Spinal cord (tissue), 10 donors: ENCODE measurements around the gene ATAD2B. TPM values are rescaled to one million over a fixed set of nuclear protein-coding genes. Genes with fewer than 3 reads are reported as not detected.

ENCODE experiments used
- DNase-seq, 6 donors: peaks; one replicate each; pipeline versions ENCODE4 v3.0.0 to v3.0.0-alpha.2; 2013 to 2015; ENCODE audit warnings: low spot score in 6 of 6, low read depth in 4 of 6
- H3K27ac ChIP-seq: one replicate; pipeline ENCODE4 v1.5.1; 2013; ENCODE audit warnings: low read depth, low read length, control low read depth
- H3K27me3 ChIP-seq: one replicate; pipeline ENCODE4 v1.6.1; 2013; ENCODE audit warnings: low read length; ENCODE audit not compliant: control insufficient read depth, insufficient read depth
- H3K36me3 ChIP-seq: one replicate; pipeline ENCODE4 v1.6.1; 2013; ENCODE audit warnings: low read length; ENCODE audit not compliant: control insufficient read depth, insufficient read depth
- H3K4me1 ChIP-seq: one replicate; pipeline ENCODE4 v1.6.1; 2013; ENCODE audit warnings: low read length; ENCODE audit not compliant: control insufficient read depth, insufficient read depth
- H3K4me3 ChIP-seq: one replicate; pipeline ENCODE4 v1.5.1; 2013; ENCODE audit warnings: low read depth, low read length, control low read depth
- H3K9me3 ChIP-seq: one replicate; pipeline ENCODE4 v1.6.1; 2013; ENCODE audit warnings: low read length; ENCODE audit not compliant: control insufficient read depth, insufficient read depth
- WGBS: methylation state at CpG from one replicate; pipeline ENCODE4 v1.1.5; 2013; ENCODE audit warnings: missing lambda C conversion rate; ENCODE audit not compliant: insufficient coverage; 5-methylcytosine and 5-hydroxymethylcytosine counted together
- polyA plus RNA-seq, 2 donors: library from polyadenylated mRNA; unstranded; fragments of 120-200 nt; gene quantifications; one replicate each; pipeline ENCODE4 v1.2.1, GENCODE V29; 2013; ENCODE audit not compliant: insufficient read length in 2 of 2
- total RNA-seq, 2 donors: library from RNA; depleted of rRNA in 1 of 2; stranded (reverse); fragments of 120-200 nt in 1 of 2; fragments of >200 nt in 1 of 2; gene quantifications; one replicate each; pipeline versions ENCODE4 v1.2.3 to v1.2.4, GENCODE V29; 2013 to 2014
- donor health status: healthy.

Gene ATAD2B
- total and polyA plus RNA-seq, 4 donors, result 14.5 to 42.4 (median 22.6) TPM

GRCh38 chr2:23762141-23762540 lies 164.8 kb downstream of the ATAD2B start:
- H3K4me3 ChIP-seq, result no peak overlapping the region
- WGBS, result no CpG with 5 or more reads among the region's 3 CpGs
- DNase-seq, result no peak
- no peaks in the 10 kb centered on the region for H3K27me3 ChIP-seq
- no peaks in the 10 kb centered on the region for H3K9me3 ChIP-seq
- H3K27ac ChIP-seq, result no peak overlapping the region
- H3K36me3 ChIP-seq, result peaks cover 3% of the 10 kb centered on the region
- no peaks in the 10 kb centered on the region for H3K4me1 ChIP-seq

DNA sequence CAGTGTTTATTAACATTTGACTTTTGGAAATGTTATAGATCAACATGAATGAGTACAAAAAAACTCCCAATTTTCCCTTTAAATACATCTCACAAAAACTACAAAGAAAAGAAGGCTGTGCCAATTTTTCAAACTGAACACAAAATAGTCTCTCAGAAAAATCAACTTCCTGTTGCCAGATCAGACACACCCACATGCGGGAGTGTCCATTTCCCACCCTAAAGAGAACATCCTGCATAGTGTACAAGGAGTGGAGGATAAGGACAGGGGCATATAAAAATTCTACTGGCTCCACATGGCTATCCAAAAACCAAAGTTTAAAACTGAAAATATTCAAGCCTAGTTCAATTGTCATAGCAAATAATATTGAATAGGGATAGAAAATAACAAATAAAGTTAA lies 165.3 kb downstream of the ATAD2B start:
- no peak for DNase-seq
- Histone ChIP-seq H3K27me3 (no peaks in the 10 kb centered on the region), H3K4me1 (no peaks in the 10 kb centered on the region), H3K36me3 (peaks cover 3% of the 10 kb centered on the region), H3K4me3 (no peak overlapping the region), H3K9me3 (no peaks in the 10 kb centered on the region), H3K27ac (no peak overlapping the region)
- WGBS, result no CpG with 5 or more reads among the region's 1 CpG

DNA sequence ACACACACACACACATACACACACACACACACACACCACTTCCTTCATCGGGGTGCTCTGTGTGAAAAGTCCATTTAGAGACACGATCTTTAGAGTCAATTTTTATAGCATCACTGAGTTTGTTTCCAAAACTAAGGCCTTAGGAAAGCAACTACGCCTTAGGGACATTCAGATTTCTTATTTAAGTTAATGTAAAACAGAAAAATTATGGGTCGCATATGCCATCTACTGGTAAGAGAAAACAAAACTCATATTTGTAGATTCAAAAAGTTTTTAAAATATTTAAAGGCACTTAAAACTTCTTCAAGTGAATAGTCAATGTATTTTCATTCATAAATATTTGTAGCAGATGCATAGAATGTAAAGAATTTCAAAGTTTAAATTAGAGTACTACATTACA lies 166.2 kb downstream of the ATAD2B start:
- peak in 5 of 6 donors; percentile 7 to 87 (median 26) for DNase-seq
- Histone ChIP-seq H3K36me3 (peaks cover 3% of the 10 kb centered on the region), H3K27me3 (no peaks in the 10 kb centered on the region), H3K4me3 (no peak overlapping the region), H3K4me1 (no peaks in the 10 kb centered on the region), H3K27ac (no peak overlapping the region), H3K9me3 (no peaks in the 10 kb centered on the region)
- no CpG with 5 or more reads among the region's 4 CpGs for WGBS

- no peaks in the 10 kb centered on the region for H3K36me3 ChIP-seq
- no peak overlapping the region for H3K4me3 ChIP-seq
- no peaks in the 10 kb centered on the region for H3K27me3 ChIP-seq
- no peaks in the 10 kb centered on the region for H3K9me3 ChIP-seq
- no peaks in the 10 kb centered on the region for H3K4me1 ChIP-seq
- H3K27ac ChIP-seq, result no peak overlapping the region
- WGBS, result 82% methylated on average over 1 of the region's 6 CpGs
- no peak for DNase-seq
These were observed 169.1 kb downstream of the ATAD2B start for GRCh38 chr2:23757686-23758433.

DNA sequence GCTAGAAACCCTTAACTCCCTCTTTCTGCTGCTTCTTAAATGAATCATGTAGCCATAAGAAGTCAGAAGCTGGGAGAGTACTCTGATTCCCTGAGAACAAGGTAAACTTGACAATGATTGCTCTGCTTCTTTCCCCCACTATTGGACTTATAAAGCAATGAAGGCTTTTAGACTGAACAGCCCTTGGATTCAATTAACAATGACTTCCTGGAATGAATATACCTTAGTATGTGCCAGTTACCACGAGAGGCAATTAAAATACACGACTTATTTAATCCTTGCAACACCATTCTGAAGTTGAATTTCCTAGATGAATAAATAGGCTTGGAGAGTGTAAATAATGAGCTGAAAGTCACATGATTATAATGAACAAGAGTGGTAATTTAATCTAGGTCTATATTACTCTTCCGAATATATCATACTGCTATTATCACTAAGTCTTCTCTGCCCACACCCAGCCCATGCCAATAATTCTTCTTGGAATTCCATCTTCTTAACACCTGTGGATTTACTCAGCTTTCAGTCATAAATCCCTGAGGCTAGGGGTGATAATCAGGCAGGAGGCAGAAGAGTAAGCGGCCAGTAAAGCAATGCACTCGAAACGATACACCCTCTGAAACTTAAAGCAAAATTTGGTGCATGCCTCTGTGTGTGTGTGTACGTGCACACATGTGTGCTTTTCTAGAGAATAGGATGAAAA lies 170.2 kb downstream of the ATAD2B start:
- Histone ChIP-seq H3K4me1 (no peaks in the 10 kb centered on the region), H3K27me3 (no peaks in the 10 kb centered on the region), H3K4me3 (no peak overlapping the region), H3K36me3 (no peaks in the 10 kb centered on the region), H3K9me3 (no peaks in the 10 kb centered on the region), H3K27ac (no peak overlapping the region)
- no peak for DNase-seq
- no CpG with 5 or more reads among the region's 7 CpGs for WGBS

DNA sequence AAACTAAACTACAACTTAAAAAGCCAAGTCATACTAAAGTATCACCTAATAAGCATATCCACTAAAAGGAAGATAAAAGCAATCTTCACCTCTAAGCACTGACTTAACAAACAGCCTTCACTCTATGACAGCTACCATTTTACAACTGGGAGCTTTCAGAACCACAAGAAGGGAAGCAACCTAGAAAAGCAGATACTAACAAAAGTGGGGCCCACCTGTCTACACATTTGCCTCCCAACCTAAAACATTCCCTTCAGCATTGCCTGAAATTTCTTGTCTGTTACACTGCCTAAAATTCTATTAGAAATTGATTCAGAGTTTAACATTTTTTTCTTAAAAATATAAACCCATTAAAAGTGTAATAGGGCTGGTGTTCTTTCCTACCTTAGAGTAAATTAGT lies 172.0 kb downstream of the ATAD2B start:
- no peak overlapping the region for H3K4me3 ChIP-seq
- H3K9me3 ChIP-seq, result no peaks in the 10 kb centered on the region
- no peak overlapping the region for H3K27ac ChIP-seq
- H3K36me3 ChIP-seq, result no peaks in the 10 kb centered on the region
- H3K4me1 ChIP-seq, result no peaks in the 10 kb centered on the region
- DNase-seq, result no peak
- no peaks in the 10 kb centered on the region for H3K27me3 ChIP-seq

DNA sequence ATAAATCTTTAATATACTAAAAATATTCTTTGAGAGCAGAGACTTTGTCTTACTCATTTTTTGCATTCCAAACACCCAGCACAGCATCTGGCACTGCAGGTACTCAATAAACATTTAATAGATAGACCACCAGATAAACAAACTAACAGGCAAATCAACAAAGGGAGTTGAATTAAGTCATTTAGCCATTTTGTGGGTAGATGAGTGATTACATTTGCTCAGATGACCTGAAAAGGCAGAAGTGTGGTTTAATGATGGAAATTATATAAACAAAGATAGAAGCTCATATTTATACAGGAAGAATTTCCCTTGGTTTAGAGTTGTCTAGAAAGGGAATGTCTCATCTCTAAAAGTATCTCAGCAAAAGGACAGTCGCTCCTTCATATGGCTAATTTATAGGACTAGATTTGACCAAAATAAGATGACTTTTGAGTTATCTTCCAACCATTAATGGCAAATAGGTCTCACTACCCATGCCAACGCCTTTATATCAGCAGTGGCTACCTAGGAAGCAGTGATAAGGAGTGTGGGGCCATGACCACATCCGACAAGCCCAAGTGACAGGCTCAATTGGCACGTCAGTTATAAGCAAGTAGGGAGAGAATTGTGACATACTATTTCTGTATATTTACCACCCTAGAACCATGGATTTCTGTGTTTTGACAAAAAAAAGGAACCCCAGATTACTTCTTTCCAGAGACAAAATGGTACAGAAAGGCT lies 173.5 kb downstream of the ATAD2B start:
- DNase-seq, result no peak

GRCh38 chr2:23751747-23752265 lies 175.1 kb downstream of the ATAD2B start:
- no peak overlapping the region for H3K27ac ChIP-seq
- no peak overlapping the region for H3K4me3 ChIP-seq
- DNase-seq, result no peak
- H3K27me3 ChIP-seq, result no peaks in the 10 kb centered on the region
- H3K36me3 ChIP-seq, result no peaks in the 10 kb centered on the region
- no peaks in the 10 kb centered on the region for H3K9me3 ChIP-seq
- no peaks in the 10 kb centered on the region for H3K4me1 ChIP-seq
- no CpG with 5 or more reads among the region's 2 CpGs for WGBS

More for the DNA sequence above, 173.5 kb downstream of the ATAD2B start:
- Histone ChIP-seq H3K27ac (no peak overlapping the region), H3K27me3 (no peaks in the 10 kb centered on the region), H3K4me3 (no peak overlapping the region), H3K4me1 (no peaks in the 10 kb centered on the region), H3K36me3 (no peaks in the 10 kb centered on the region), H3K9me3 (no peaks in the 10 kb centered on the region)
- WGBS, result no CpG with 5 or more reads among the region's 4 CpGs

DNA sequence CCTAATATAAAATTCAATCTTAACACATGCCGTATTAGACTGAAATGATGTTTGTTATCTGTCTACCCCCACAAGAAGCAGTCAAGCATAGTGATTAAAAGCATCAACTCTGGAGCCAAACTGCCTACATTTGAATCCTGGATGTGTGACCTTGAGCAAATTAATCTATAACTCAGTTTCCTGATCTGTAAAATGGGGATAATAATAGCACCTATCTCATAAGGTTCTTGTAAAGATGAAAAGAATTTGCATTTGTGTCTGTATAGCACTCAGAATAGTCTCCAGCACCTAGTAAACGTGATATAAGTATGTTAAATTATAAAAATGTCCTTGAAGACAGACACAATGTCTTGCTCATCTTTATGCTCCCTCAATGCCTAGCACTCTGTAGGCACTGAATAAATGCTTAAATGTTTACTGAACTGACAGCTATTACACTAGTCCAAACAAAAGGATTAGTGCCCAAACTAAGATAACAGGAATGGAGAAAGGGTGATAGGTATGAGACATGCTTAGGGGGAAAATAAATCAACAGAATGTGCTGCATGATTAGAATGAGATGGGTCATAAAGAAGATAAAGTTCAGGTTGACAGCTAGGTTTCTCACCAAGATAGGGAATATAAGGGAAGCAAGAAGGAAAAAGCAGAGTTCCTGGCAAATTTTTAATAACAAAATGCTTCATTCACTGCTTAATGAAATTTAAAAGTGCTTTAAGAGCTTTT lies 180.6 kb downstream of the ATAD2B start:
- WGBS, result no CpG with 5 or more reads among the region's 2 CpGs
- no peak overlapping the region for H3K27ac ChIP-seq

More for the DNA sequence above, 180.6 kb downstream of the ATAD2B start:
- DNase-seq, result peak in 1 of 6 donors; percentile 15
- H3K27me3 ChIP-seq, result no peaks in the 10 kb centered on the region
- H3K4me1 ChIP-seq, result no peaks in the 10 kb centered on the region
- no peaks in the 10 kb centered on the region for H3K9me3 ChIP-seq
- peaks cover 3% of the 10 kb centered on the region for H3K36me3 ChIP-seq
- no peak overlapping the region for H3K4me3 ChIP-seq
